Measurements from ENCODE around the gene EFHC1. TPM values are rescaled to one million over a fixed set of nuclear protein-coding genes. Genes with fewer than 3 reads are reported as not detected.

The EFHC1 gene
- total RNA-seq, 1 donor from 2014 or later: 25.6 TPM

DNA sequence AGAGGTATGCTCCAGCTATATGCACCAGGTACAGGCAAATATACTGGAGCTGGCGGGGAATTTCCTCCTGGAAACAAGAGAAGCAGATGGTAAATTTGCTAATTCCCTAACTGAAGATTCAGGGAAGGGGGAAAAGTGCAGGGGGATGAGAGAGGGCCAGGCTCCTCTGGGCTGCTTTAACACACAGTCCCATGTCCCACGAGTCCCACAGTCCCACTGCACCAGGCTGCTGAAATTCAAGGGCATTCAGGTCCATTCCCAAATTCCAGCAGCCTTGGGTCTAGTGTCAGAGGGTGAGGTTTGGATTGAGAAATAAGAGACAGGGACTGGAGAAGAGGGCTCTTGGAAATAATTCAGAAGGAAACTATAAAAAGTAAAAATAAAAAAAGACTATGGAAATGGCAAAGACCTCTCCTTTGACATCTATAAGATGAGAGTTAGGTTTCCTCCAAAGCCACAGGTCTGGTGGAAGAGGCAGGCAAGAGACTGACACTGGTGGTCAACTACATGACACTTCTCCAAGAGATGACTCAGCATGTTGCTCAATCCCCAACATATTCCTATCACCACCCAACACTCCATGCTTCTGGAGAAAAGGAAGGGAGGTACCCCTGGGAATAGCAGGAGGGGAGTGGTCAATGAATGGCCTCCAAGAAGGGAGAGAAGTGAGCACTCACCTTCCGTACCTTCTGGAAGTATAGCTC, 87.6 kb downstream of the EFHC1 start:
- Mint-ChIP-seq H3K27ac (ENCODE audit: unreplicated experiment) (no peak overlapping the region), H3K4me1 (ENCODE audit: low read depth, unreplicated experiment) (peaks cover 16% of the 10 kb centered on the region), H3K36me3 (ENCODE audit: unreplicated experiment) (no peaks in the 10 kb centered on the region)

DNA sequence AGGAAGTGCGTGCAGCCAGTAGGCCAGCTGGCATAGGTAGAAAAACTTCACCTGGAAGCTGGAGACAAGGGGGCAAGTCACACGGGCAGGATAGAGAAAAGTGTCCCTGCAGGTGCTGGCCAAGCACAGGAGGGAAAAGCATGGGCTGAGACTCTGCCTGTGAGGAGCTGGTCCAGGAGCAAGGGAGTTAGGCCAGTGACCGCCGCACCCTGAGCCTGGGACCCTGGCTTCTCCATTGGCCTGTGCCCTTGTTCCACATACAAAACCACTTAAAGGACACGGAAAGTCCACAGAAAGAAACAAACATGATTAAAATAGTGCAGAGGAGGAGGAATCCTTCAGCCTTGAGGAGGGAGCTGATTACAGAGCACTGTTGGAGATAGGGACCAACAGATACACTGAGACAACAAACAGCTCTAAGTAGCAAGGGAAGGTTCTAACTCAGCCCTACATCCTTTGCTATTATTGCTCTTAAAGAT, 88.2 kb downstream of the EFHC1 start:
- Mint-ChIP-seq H3K4me1 (ENCODE audit: low read depth, unreplicated experiment) (peaks cover 19% of the 10 kb centered on the region), H3K27me3 (ENCODE audit: unreplicated experiment) (peaks cover 4% of the 10 kb centered on the region), H3K4me3 (ENCODE audit: unreplicated experiment) (no peak overlapping the region), H3K9me3 (ENCODE audit: unreplicated experiment) (peaks cover 12% of the 10 kb centered on the region), H3K27ac (ENCODE audit: unreplicated experiment) (no peak overlapping the region), H3K36me3 (ENCODE audit: unreplicated experiment) (no peaks in the 10 kb centered on the region)
- DNase-seq: no peak
- TF ChIP-seq, protein P1, sequence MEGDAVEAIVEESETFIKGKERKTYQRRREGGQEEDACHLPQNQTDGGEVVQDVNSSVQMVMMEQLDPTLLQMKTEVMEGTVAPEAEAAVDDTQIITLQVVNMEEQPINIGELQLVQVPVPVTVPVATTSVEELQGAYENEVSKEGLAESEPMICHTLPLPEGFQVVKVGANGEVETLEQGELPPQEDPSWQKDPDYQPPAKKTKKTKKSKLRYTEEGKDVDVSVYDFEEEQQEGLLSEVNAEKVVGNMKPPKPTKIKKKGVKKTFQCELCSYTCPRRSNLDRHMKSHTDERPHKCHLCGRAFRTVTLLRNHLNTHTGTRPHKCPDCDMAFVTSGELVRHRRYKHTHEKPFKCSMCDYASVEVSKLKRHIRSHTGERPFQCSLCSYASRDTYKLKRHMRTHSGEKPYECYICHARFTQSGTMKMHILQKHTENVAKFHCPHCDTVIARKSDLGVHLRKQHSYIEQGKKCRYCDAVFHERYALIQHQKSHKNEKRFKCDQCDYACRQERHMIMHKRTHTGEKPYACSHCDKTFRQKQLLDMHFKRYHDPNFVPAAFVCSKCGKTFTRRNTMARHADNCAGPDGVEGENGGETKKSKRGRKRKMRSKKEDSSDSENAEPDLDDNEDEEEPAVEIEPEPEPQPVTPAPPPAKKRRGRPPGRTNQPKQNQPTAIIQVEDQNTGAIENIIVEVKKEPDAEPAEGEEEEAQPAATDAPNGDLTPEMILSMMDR (IDR thresholded peaks at IDR 0.05; ENCODE audit: partially characterized antibody, unreplicated experiment): no peak

More for the DNA sequence above, 87.6 kb downstream of the EFHC1 start:
- H3K4me3 Mint-ChIP-seq (ENCODE audit: unreplicated experiment): no peak overlapping the region
- H3K9me3 Mint-ChIP-seq (ENCODE audit: unreplicated experiment): peaks cover 12% of the 10 kb centered on the region
- DNase-seq: no peak
- TF ChIP-seq, protein P1 (IDR thresholded peaks at IDR 0.05; ENCODE audit: partially characterized antibody, unreplicated experiment): no peak
- peaks cover 4% of the 10 kb centered on the region for H3K27me3 Mint-ChIP-seq (ENCODE audit: unreplicated experiment)

DNA sequence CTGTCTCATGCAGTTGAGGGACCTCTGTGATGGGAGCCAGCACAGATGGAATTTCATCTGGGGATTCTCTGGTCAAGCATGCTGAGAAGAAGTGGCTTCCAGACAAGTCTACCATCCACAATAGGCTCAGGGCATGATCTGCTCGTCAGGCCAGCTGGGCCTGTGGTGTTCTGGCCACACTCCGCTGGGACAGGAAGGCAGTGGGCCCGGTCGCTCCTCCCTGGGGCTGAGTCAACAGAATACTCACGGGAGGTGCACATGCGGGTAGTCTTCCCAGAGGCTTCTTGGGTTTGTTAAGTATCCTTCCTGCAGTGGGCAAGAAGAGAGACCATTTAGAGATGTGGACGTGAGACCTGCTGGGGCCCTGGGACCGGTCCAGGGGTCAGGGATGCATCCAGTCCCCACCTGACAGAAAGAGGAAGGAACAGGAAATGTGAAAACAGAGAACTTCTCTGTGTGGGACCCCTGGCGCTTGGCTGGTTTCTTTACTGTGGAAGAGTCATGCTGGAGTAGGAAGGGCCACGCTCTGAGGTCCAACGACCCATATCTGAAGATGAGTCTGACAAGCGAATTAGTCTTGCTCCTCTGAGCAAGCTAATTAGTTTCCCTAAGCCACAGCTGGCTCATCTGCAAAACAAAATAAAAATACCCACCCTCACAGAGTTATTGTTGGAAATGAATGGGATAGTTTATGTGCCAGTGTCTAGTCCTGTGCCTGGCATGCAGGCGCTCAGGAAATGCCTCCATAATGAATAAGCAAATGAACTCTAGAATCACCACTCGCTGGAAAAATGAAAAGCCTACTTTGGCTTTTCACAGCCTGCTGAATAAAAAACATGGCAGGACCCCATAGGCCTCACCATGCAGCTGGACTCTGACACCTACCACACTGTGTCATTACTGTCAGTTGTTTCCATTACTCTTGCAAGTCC, 89.4 kb downstream of the EFHC1 start:
- Mint-ChIP-seq H3K27ac (ENCODE audit: unreplicated experiment) (no peak overlapping the region), H3K27me3 (ENCODE audit: unreplicated experiment) (peaks cover 4% of the 10 kb centered on the region), H3K4me3 (ENCODE audit: unreplicated experiment) (no peak overlapping the region), H3K9me3 (ENCODE audit: unreplicated experiment) (peaks cover 12% of the 10 kb centered on the region), H3K36me3 (ENCODE audit: unreplicated experiment) (no peaks in the 10 kb centered on the region), H3K4me1 (ENCODE audit: low read depth, unreplicated experiment) (peaks cover 26% of the 10 kb centered on the region)
- TF ChIP-seq, protein P1 (IDR thresholded peaks at IDR 0.05; ENCODE audit: partially characterized antibody, unreplicated experiment): no peak
- no peak for DNase-seq

DNA sequence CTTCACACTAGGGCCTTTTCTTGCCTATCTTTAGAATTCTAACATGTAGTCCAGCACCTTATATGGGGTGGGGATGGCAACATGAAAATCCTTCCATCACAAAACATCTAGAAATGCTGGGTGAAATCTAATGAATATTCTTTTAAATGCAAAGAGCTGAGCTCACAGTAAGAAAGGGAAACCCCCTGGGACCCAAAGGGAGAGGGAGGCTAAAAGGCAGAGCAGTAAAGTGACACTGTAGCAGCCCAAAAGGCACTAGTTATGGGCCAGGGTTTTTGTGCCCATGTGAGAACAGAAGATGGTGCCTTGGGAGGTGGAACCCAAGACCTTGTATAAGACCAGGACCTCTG, 90.0 kb downstream of the EFHC1 start:
- no peak for DNase-seq
- Mint-ChIP-seq H3K27me3 (ENCODE audit: unreplicated experiment) (peaks cover 4% of the 10 kb centered on the region), H3K9me3 (ENCODE audit: unreplicated experiment) (peaks cover 7% of the 10 kb centered on the region), H3K27ac (ENCODE audit: unreplicated experiment) (no peak overlapping the region), H3K4me1 (ENCODE audit: low read depth, unreplicated experiment) (peaks cover 32% of the 10 kb centered on the region), H3K36me3 (ENCODE audit: unreplicated experiment) (no peaks in the 10 kb centered on the region), H3K4me3 (ENCODE audit: unreplicated experiment) (no peak overlapping the region)
- TF ChIP-seq, protein P1 (IDR thresholded peaks at IDR 0.05; ENCODE audit: partially characterized antibody, unreplicated experiment): no peak

Data from glutamatergic neuron (in vitro differentiated cells).